Calu3 (cell line): ENCODE results near the gene PIK3R6. TPM values are rescaled to one million over a fixed set of nuclear protein-coding genes. Genes with fewer than 3 reads are reported as not detected.
"Not testable (repeated sequence)": the region's sequence is repeated elsewhere in the genome, so short reads cannot be mapped to it uniquely, and the experiment has no call there.

Experiments used
- BruUV-seq: library from RNA; stranded (reverse); fragments of 400-500 nt; replicated peaks from 2 replicates; lab custom pipeline; 2021; lab: Mats Ljungman, UMichigan
- CTCF ChIA-PET: fragments of 300-600 bp; sonication (Branson Sonifier 250); formaldehyde crosslinking; loops from one replicate; lab custom pipeline; 2022; ENCODE audit warnings: antibody characterized with exemption; lab: Charles Lee
- DNase-seq: peaks from one replicate; pipeline ENCODE4 v3.0.0; 2022
- H3K27ac Mint-ChIP-seq: one replicate; pipeline ENCODE4 v1.8.0; 2022; ENCODE audit warnings: mixed read lengths; ENCODE audit not compliant: unreplicated experiment
- H3K27me3 Mint-ChIP-seq: one replicate; pipeline ENCODE4 v1.8.0; 2022; ENCODE audit warnings: mixed read lengths; ENCODE audit not compliant: unreplicated experiment
- H3K36me3 Mint-ChIP-seq: one replicate; pipeline ENCODE4 v1.8.0; 2022; ENCODE audit warnings: mild to moderate bottlenecking, moderate library complexity, mixed read lengths; ENCODE audit not compliant: insufficient read depth, unreplicated experiment
- H3K4me1 Mint-ChIP-seq: one replicate; pipeline ENCODE4 v1.8.0; 2022; ENCODE audit warnings: mild to moderate bottlenecking, low read depth, mixed read lengths; ENCODE audit not compliant: unreplicated experiment
- H3K4me3 Mint-ChIP-seq: one replicate; pipeline ENCODE4 v1.8.0; 2022; ENCODE audit warnings: mild to moderate bottlenecking, low read depth, moderate library complexity, mixed read lengths; ENCODE audit not compliant: unreplicated experiment
- H3K9me3 Mint-ChIP-seq: one replicate; pipeline ENCODE4 v1.8.0; 2022; ENCODE audit warnings: low read depth, mixed read lengths; ENCODE audit not compliant: unreplicated experiment
- intact Hi-C: fragments of 100-400 bp; cut with micrococcal nuclease; formaldehyde crosslinking; loops from one replicate; pipeline ENCODE4 v1.10.0; 2022; ENCODE audit not compliant: unreplicated experiment
- total RNA-seq: library from RNA; stranded (reverse); gene quantifications from 2 replicates; pipeline ENCODE4 v1.2.3, GENCODE V29; 2022
- TF ChIP-seq, protein P1 (sequence below): fragments of 200-600 bp; IDR thresholded peaks from one replicate; pipeline ENCODE4 v1.8.0; 2022; ENCODE audit warnings: antibody characterized with exemption; ENCODE audit not compliant: unreplicated experiment

Gene PIK3R6
- total RNA-seq, 1 experiment from 2014 or later = not detected

DNA sequence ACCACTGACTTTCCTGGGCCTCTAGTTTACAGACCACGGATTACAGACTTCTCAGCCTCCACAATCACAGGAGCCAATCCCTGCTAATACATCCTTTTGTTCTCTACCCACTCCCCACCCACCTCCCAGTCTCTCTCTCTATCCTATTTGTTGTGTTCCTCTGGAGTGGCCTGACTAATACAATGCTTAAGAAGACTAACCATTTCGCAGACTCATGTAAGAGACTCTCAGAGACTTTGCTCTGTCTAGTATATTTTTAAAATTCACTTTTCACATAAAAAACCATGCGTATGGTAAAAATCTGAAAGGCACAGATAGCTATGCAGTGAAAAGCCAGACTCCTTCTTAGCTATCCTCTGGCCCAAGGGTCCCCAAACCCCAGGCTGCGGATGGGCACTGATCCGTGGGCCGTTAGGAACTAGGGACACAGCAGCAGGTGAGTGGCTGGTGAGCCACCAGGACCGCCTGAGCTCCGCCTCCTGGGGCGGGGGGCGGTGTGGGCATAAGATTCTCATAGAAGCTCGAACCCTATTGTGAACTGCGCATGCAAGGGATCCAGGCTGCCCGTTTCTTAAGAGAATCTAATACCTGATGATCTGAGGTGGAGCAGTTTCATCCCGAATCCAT lies 7.6 kb downstream of the PIK3R6 start:
- Mint-ChIP-seq H3K4me3 (no peak overlapping the region), H3K4me1 (no peaks in the 10 kb centered on the region), H3K27me3 (peaks cover 62% of the 10 kb centered on the region), H3K9me3 (no peaks in the 10 kb centered on the region), H3K27ac (no peak overlapping the region), H3K36me3 (no peaks in the 10 kb centered on the region)
- TF ChIP-seq, protein P1, sequence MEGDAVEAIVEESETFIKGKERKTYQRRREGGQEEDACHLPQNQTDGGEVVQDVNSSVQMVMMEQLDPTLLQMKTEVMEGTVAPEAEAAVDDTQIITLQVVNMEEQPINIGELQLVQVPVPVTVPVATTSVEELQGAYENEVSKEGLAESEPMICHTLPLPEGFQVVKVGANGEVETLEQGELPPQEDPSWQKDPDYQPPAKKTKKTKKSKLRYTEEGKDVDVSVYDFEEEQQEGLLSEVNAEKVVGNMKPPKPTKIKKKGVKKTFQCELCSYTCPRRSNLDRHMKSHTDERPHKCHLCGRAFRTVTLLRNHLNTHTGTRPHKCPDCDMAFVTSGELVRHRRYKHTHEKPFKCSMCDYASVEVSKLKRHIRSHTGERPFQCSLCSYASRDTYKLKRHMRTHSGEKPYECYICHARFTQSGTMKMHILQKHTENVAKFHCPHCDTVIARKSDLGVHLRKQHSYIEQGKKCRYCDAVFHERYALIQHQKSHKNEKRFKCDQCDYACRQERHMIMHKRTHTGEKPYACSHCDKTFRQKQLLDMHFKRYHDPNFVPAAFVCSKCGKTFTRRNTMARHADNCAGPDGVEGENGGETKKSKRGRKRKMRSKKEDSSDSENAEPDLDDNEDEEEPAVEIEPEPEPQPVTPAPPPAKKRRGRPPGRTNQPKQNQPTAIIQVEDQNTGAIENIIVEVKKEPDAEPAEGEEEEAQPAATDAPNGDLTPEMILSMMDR = no peak
- no TSS peak for BruUV-seq
- intact Hi-C loops = no loop called here
- CTCF ChIA-PET = no interaction called here
- no peak for DNase-seq

DNA sequence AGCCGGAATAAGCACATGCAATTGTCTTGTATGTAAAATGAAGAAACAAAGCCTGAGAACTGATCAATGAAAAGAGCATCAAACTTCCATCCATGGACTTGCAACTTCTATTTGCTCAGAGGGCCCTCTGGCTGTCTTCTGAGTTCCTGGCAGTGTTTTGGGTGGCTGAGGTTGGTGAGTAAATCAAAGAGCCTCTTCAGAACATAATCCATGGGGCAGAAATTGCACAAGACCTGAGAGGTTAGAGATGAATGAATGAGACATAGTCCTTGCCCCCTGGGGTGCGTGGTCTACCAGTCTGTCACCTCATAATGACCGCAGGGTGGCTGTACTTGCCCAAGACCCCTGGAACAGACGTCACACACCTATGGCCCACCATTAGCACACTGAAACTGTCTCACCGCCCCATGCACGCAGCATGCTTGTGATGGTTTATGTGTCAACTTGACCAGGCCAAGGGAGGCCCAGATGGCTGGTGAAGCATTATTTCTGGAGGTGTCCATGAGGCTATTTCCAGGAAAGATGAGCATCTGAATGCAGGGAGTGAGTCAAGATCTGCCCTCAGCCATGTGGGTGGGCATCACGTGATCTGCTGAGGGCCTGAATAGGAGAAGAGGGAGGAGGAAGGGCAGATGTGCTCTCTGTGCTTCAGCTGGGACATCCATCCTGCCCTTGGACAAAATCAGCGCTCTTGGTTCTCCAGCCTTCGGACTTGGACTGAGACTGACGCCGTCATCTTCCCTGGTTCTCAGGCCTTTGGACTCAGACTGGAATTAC lies 8.3 kb downstream of the PIK3R6 start:
- H3K4me1 Mint-ChIP-seq = no peaks in the 10 kb centered on the region
- H3K27ac Mint-ChIP-seq = no peak overlapping the region
- intact Hi-C loops = no loop called here
- H3K4me3 Mint-ChIP-seq = no peak overlapping the region
- CTCF ChIA-PET = no interaction called here
- no TSS peak for BruUV-seq
- TF ChIP-seq, protein P1 = no peak
- H3K9me3 Mint-ChIP-seq = no peaks in the 10 kb centered on the region
- peaks cover 55% of the 10 kb centered on the region for H3K27me3 Mint-ChIP-seq
- no peaks in the 10 kb centered on the region for H3K36me3 Mint-ChIP-seq
- no peak for DNase-seq

DNA sequence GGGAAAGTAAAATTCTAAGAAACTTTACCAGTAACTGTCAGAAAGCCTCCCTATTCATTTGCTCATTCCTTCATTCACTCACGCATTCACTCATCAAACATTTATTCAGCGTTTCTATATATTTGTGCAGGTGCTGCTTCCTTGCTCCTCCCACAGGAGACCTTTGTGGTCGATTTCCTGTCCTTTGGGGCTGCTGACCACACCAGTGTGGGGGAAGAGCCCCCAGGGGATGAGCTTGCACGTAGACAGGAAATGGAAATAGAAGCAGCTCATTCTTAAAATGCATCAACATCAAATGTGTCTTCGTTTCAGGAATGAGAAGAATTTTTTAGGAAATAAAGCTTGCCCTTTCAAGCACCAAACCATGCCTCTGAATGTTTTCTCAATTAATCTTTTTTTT lies 9.6 kb downstream of the PIK3R6 start:
- Mint-ChIP-seq H3K4me1 (no peaks in the 10 kb centered on the region), H3K4me3 (no peak overlapping the region), H3K9me3 (no peaks in the 10 kb centered on the region), H3K36me3 (no peaks in the 10 kb centered on the region), H3K27ac (no peak overlapping the region), H3K27me3 (peaks cover 49% of the 10 kb centered on the region)
- no TSS peak for BruUV-seq
- intact Hi-C loops = no loop called here
- TF ChIP-seq, protein P1 = no peak
- CTCF ChIA-PET = interaction anchor here (0.7 kb wide), 1 partner anchor 8 kb away, joined by 6 read pairs; no protein-coding TSS in a partner anchor
- DNase-seq = no peak

DNA sequence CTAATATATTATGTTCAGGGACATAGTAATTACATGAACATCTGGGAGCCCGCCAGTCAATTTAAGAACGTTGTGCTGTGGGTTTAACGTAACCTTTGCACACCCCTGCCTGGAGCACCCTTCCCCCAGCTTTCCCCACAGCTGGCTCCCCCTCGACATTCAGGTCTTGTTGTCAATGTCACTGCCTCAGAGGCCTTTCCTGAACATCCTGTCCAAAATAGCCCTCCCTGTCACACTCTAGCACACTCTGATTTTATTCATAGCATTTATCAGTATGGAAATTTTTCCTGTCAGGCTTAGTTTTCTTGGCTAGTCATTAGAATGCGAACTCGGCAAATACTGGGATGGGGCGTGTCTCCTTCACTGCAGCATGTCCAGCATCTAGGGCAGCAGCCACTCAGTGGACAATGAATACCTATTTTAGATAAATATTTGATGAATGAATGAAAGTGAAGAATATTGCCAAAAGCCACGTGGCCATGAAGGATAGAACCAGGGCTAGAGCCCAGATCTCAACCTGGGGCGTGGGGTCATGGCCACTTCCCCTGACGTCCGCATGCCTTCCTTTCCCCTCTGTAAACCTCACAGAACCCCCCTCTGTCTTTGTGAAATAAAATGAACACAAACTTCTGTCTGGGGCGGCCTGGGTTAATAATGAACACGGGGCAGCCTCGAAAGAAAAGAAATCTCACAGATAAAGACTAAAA lies 10.5 kb downstream of the PIK3R6 start:
- CTCF ChIA-PET = interaction anchor here (0.7 kb wide), 1 partner anchor 9 kb away, joined by 6 read pairs; no protein-coding TSS in a partner anchor
- no peaks in the 10 kb centered on the region for H3K4me1 Mint-ChIP-seq
- no peaks in the 10 kb centered on the region for H3K36me3 Mint-ChIP-seq
- no TSS peak for BruUV-seq
- H3K27me3 Mint-ChIP-seq = peaks cover 45% of the 10 kb centered on the region
- intact Hi-C loops = no loop called here
- H3K9me3 Mint-ChIP-seq = no peaks in the 10 kb centered on the region
- TF ChIP-seq, protein P1 = no peak
- DNase-seq = no peak
- H3K4me3 Mint-ChIP-seq = no peak overlapping the region
- H3K27ac Mint-ChIP-seq = no peak overlapping the region

DNA sequence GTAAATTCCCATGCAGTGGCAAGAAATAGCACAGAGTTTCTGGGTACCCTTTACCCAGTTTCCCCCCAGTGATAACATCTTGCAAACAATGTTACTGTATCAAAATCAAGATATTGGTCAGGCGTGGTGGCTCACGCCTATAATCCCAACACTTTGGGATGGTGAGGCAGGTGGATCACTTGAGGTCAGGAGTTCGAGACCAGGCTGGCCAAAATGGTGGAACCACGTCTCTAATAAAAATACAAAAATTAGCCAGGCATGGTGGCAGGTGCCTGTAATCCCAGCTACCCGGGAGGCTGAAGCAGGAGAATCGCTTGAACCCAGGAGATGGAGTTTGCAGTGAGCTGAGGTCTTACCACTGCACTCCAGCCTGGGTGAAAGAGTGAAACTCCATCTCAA lies 11.3 kb downstream of the PIK3R6 start:
- CTCF ChIA-PET, intact Hi-C loops, H3K36me3 Mint-ChIP-seq: not testable (repeated sequence)

More for the DNA sequence above, 11.3 kb downstream of the PIK3R6 start:
- DNase-seq, H3K9me3 Mint-ChIP-seq, H3K4me1 Mint-ChIP-seq, H3K27ac Mint-ChIP-seq, BruUV-seq, H3K4me3 Mint-ChIP-seq: not testable (repeated sequence)
- peaks cover 40% of the 10 kb centered on the region for H3K27me3 Mint-ChIP-seq
